ENCODE results near the gene GLE1.

Gene GLE1

GRCh38 chr9:128470560-128470959 lies 34.0 kb upstream of the GLE1 start (continued):
- no peak for TF ChIP-seq ARNTL (CRISPR knock-in tag; IDR thresholded peaks at IDR 0.05; ENCODE audit: borderline replicate concordance, low read depth)
- no peak for TF ChIP-seq CREB5 (CRISPR knock-in tag; IDR thresholded peaks at IDR 0.05; ENCODE audit: low read depth)
- no peak for TF ChIP-seq OSR1 (CRISPR knock-in tag; IDR thresholded peaks at IDR 0.05)

- TF ChIP-seq CSRNP3 (CRISPR knock-in tag; IDR thresholded peaks at IDR 0.05) (no peak), PPARA (CRISPR knock-in tag; IDR thresholded peaks at IDR 0.05; ENCODE audit: borderline replicate concordance) (no peak), BACH2 (CRISPR knock-in tag; IDR thresholded peaks at IDR 0.05; ENCODE audit: borderline replicate concordance) (no peak), RARB (CRISPR knock-in tag; IDR thresholded peaks at IDR 0.05) (no peak)
- no peak for ATAC-seq
These were observed 31.4 kb upstream of the GLE1 start for GRCh38 chr9:128473104-128473503.

- ATAC-seq: no peak
- no peak for TF ChIP-seq ZNF8 (CRISPR knock-in tag; IDR thresholded peaks at IDR 0.05)
- TF ChIP-seq PPARA (CRISPR knock-in tag; IDR thresholded peaks at IDR 0.05; ENCODE audit: borderline replicate concordance): no peak
- TF ChIP-seq BACH2 (CRISPR knock-in tag; IDR thresholded peaks at IDR 0.05; ENCODE audit: borderline replicate concordance): no peak
- TF ChIP-seq ZC3H10 (CRISPR knock-in tag; IDR thresholded peaks at IDR 0.05): no peak
These were observed 28.7 kb upstream of the GLE1 start for GRCh38 chr9:128475867-128476266.

GRCh38 chr9:128479262-128479661 lies 25.3 kb upstream of the GLE1 start:
- TF ChIP-seq ISL1 (CRISPR knock-in tag; IDR thresholded peaks at IDR 0.05) (no peak), PATZ1 (CRISPR knock-in tag; IDR thresholded peaks at IDR 0.05; ENCODE audit: borderline replicate concordance) (no peak), ZNF565 (CRISPR knock-in tag; conservative IDR thresholded peaks at IDR 0.05; ENCODE audit: low read depth) (no peak), CREB5 (CRISPR knock-in tag; IDR thresholded peaks at IDR 0.05; ENCODE audit: low read depth) (no peak), ZNF70 (CRISPR knock-in tag; IDR thresholded peaks at IDR 0.05) (no peak), ARNTL (CRISPR knock-in tag; IDR thresholded peaks at IDR 0.05; ENCODE audit: borderline replicate concordance, low read depth) (no peak), ZFP3 (CRISPR knock-in tag; IDR thresholded peaks at IDR 0.05) (no peak), RARB (CRISPR knock-in tag; IDR thresholded peaks at IDR 0.05) (no peak), GLIS3 (CRISPR knock-in tag; IDR thresholded peaks at IDR 0.05) (no peak), TSHZ2 (CRISPR knock-in tag; IDR thresholded peaks at IDR 0.05) (no peak)
- no peak for ATAC-seq

GRCh38 chr9:128481561-128481960 lies 23.0 kb upstream of the GLE1 start:
- no peak for ATAC-seq
- TF ChIP-seq SNAI2 (CRISPR knock-in tag; IDR thresholded peaks at IDR 0.05) (no peak), ZNF565 (CRISPR knock-in tag; conservative IDR thresholded peaks at IDR 0.05; ENCODE audit: low read depth) (no peak), RARB (CRISPR knock-in tag; IDR thresholded peaks at IDR 0.05) (no peak), ZC3H10 (CRISPR knock-in tag; IDR thresholded peaks at IDR 0.05) (no peak), CSDC2 (CRISPR knock-in tag; IDR thresholded peaks at IDR 0.05) (no peak), CREB5 (CRISPR knock-in tag; IDR thresholded peaks at IDR 0.05; ENCODE audit: low read depth) (no peak), BACH2 (CRISPR knock-in tag; IDR thresholded peaks at IDR 0.05; ENCODE audit: borderline replicate concordance) (no peak), TSHZ2 (CRISPR knock-in tag; IDR thresholded peaks at IDR 0.05) (no peak), ESRRG (CRISPR knock-in tag; IDR thresholded peaks at IDR 0.05) (no peak), CSRNP3 (CRISPR knock-in tag; IDR thresholded peaks at IDR 0.05) (no peak)
